ENCODE results near the gene CENPP. TPM values are rescaled to one million over a fixed set of nuclear protein-coding genes. Genes with fewer than 3 reads are reported as not detected.

Gene CENPP
- total RNA-seq, 2 donors from 2014 or later: 1.1 to 1.2 TPM

DNA sequence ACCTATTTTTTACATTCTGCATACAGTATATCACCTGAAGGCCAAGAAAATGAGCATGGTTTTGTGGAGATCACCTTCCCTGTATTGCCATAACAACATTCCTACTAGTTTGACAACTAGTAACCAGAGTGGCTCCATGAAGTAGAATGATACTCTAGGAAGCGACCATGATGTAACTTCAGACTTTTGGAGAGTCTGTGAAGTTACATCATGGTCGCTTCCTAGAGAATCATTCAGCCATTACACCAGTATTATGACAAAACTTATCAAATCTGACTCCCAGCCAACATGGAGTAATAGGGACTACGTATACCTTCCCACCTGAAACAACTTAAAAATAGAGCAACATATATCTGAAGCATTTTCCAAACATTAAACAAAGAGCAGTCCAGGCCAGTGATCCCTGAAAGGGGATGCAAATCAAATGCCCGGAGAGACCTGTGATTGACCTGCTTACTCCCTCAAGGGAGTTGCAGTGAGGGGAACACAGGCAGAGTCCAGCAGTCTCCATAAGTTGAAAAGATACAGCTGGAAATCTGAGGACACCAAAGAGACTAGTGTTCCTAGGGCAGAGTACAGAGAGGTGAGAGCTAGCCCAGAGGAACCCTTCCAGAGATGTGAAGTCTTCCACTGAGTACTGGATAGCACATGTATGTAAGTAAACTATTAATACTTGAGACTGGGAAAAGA lies 202.2 kb downstream of the CENPP start:
- Histone ChIP-seq H3K36me3 (no peaks in the 10 kb centered on the region), H3K9me3 (peaks cover 0 to 22% of the 10 kb centered on the region in 2 donors), H3K4me3 (no peak overlapping the region), H3K27ac (peak overlapping the region; percentile 18 to 21), H3K4me1 (no peaks in the 10 kb centered on the region), H3K27me3 (no peaks in the 10 kb centered on the region)
- TF ChIP-seq, protein P1, sequence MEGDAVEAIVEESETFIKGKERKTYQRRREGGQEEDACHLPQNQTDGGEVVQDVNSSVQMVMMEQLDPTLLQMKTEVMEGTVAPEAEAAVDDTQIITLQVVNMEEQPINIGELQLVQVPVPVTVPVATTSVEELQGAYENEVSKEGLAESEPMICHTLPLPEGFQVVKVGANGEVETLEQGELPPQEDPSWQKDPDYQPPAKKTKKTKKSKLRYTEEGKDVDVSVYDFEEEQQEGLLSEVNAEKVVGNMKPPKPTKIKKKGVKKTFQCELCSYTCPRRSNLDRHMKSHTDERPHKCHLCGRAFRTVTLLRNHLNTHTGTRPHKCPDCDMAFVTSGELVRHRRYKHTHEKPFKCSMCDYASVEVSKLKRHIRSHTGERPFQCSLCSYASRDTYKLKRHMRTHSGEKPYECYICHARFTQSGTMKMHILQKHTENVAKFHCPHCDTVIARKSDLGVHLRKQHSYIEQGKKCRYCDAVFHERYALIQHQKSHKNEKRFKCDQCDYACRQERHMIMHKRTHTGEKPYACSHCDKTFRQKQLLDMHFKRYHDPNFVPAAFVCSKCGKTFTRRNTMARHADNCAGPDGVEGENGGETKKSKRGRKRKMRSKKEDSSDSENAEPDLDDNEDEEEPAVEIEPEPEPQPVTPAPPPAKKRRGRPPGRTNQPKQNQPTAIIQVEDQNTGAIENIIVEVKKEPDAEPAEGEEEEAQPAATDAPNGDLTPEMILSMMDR (IDR thresholded peaks at IDR 0.05): no peak
- no peak for DNase-seq (ENCODE audit: low spot score)

DNA sequence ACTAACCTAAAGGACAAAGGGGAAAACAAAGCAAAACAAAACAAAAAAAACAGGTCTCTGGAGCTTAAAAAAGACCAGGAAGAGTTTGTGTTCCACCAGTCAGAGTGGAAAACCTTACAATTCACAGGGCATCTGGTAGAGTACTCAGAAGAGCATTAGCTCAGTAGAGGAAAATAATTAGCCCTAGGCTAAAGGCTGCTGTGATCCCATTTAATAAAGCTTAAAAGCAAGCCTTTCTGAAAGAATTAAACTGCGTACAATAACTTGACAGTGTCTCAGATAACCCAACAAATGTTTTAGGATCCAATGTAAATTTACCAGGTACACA lies 202.7 kb downstream of the CENPP start:
- H3K4me1 ChIP-seq: no peaks in the 10 kb centered on the region
- no peaks in the 10 kb centered on the region for H3K27me3 ChIP-seq
- H3K4me3 ChIP-seq: no peak overlapping the region
- TF ChIP-seq, protein P1 (IDR thresholded peaks at IDR 0.05): no peak
- no peaks in the 10 kb centered on the region for H3K36me3 ChIP-seq
- H3K9me3 ChIP-seq: peaks cover 0 to 22% of the 10 kb centered on the region in 2 donors
- H3K27ac ChIP-seq: peak overlapping the region; percentile 18 to 21
- DNase-seq (ENCODE audit: low spot score): no peak

DNA sequence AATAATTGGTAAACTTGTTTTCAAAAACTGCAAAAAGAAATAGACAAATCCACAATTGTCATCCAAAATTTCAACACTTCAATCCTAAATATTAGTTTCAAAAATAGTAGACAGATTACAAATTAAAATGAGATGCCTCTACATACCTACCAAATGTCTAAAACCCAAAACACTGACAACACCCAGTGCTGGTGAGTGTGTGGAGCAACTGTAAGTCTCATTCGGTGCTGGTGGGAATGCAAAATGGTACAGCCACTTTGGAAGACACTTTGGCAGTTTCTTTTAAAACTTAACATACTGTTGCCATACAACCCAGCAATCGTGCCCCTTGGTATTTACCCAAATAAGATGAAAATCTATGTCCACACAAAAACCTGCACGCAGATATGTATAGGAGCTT lies 203.4 kb downstream of the CENPP start:
- no peak overlapping the region for H3K4me3 ChIP-seq
- H3K9me3 ChIP-seq: peaks cover 0 to 22% of the 10 kb centered on the region in 2 donors
- H3K4me1 ChIP-seq: no peaks in the 10 kb centered on the region
- TF ChIP-seq, protein P1 (IDR thresholded peaks at IDR 0.05): no peak
- H3K27ac ChIP-seq: peak overlapping the region in 1 of 2 donors; percentile 9
- H3K36me3 ChIP-seq: no peaks in the 10 kb centered on the region
- no peak for DNase-seq (ENCODE audit: low spot score)
- H3K27me3 ChIP-seq: no peaks in the 10 kb centered on the region

DNA sequence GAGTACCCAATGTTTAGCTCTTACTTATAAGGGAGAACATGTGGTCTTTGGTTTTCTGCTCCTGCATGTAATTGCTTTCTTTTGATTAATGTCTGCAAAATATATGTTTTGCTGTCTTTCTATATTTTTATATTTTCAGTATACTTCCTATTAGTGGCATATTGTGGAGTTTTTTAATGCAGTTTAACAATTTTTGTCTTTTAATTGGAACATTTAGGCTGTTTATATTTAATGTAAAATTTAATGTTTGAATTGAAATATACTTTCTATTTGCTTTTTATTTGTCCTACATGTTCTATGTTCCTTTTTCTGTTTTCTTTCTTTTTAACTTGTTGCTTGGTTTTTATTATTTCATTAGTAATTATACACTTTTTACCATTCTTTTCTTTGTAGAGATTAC lies 205.1 kb downstream of the CENPP start:
- Histone ChIP-seq H3K4me3 (no peak overlapping the region), H3K4me1 (peaks cover 0 to 6% of the 10 kb centered on the region in 2 donors), H3K9me3 (peaks cover 0 to 22% of the 10 kb centered on the region in 2 donors), H3K27me3 (no peaks in the 10 kb centered on the region), H3K36me3 (no peaks in the 10 kb centered on the region), H3K27ac (no peak overlapping the region)
- TF ChIP-seq, protein P1 (IDR thresholded peaks at IDR 0.05): no peak
- no peak for DNase-seq (ENCODE audit: low spot score)

DNA sequence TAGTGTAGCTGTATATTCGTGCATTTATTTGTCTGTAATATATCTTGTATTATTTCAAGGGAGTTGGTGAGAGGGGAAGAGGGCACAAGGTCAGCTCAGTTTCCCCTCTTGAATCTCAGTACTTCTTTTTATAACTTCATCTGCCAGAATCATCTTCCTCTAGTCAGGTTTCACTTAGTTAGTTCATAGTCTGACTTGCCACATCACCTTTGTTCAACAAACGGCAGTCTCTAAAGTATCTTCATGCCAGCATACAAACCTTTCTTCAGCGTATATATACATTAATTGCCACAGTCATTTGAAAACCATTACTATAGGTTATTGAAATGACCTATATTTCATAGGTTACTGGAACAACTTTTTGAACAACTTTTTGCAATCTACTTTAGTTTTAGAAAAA lies 208.5 kb downstream of the CENPP start:
- Histone ChIP-seq H3K4me3 (no peak overlapping the region), H3K36me3 (no peaks in the 10 kb centered on the region), H3K27me3 (no peaks in the 10 kb centered on the region), H3K27ac (peak overlapping the region in 1 of 2 donors; percentile 7), H3K4me1 (peaks cover 0 to 12% of the 10 kb centered on the region in 2 donors), H3K9me3 (peaks cover 0 to 22% of the 10 kb centered on the region in 2 donors)
- no peak for DNase-seq (ENCODE audit: low spot score)
- TF ChIP-seq, protein P1 (IDR thresholded peaks at IDR 0.05): no peak

DNA sequence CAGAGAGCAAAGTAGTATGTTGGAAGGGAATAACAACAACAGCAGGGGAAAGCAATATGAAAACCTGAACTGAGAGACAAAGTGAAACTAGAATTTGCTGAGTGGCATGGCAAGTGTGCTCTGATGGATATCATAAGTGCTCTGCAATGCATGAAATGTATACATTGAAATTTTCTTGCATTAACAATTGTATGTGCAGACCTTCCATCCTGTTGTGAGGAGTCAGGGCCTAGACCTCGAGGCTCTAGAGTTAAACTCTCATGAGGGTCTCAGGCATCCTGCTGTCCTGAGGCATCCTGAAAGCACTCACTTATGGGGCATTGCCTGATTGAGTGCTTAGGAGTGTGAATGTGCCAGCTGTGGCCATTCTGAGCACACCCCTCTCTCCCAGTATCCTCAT lies 208.9 kb downstream of the CENPP start:
- H3K9me3 ChIP-seq: peaks cover 0 to 22% of the 10 kb centered on the region in 2 donors
- peak overlapping the region; percentile 3 to 7 for H3K27ac ChIP-seq
- TF ChIP-seq, protein P1 (IDR thresholded peaks at IDR 0.05): no peak
- peak overlapping the region; percentile 7 to 32 for H3K4me3 ChIP-seq
- peaks cover 0 to 12% of the 10 kb centered on the region in 2 donors for H3K4me1 ChIP-seq
- DNase-seq (ENCODE audit: low spot score): no peak
- no peaks in the 10 kb centered on the region for H3K36me3 ChIP-seq
- H3K27me3 ChIP-seq: no peaks in the 10 kb centered on the region

Data from right atrium auricular region (tissue), 2 donors.